Amygdala (tissue), 56 donors: ENCODE results near the gene MNAT1.
A peak's percentile ranks its signal among the peaks of the same experiment; 100 is the strongest.
"Not testable (repeated sequence)": the region's sequence is repeated elsewhere in the genome, so short reads cannot be mapped to it uniquely, and the experiment has no call there.

Experiments
- DNase-seq, 56 donors: peaks; one replicate each; lab custom pipeline; 2025; lab: John Stamatoyannopoulos, UW

The MNAT1 gene

DNA sequence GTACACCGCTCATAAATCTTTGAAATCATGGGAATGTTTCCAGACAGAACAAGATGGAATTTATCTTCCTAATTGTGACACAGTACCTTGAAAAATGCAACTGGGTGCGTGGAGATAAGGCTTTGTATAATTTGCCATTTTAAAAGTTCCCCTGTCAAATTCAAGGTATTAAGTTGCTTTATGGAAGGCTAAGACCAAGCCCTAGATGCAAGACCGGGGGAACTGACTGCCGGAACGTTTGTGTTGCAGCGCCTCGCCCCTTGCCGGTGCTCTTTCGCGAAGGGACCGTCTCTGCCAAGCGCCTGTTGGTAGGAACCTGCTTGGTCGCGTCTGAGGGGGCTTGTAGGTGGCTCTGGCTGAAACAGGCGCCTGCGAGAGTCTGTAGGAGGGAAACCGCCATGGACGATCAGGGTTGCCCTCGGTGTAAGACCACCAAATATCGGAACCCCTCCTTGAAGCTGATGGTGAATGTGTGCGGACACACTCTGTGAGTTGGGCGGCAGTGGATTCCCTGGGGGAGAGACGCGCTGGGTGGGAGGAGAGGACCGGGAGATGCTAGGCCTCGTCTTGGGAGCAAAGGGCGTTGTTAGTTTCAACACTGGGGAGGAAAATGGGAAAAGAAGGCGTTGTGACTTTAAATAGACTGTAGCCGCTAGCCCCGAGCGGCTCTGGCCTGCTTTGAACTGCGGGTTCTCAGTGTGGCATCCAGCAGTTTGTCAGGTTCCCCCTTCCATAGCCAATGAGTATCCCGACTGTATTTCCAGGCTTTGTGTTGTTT, at the start of gene MNAT1:
Gene MNAT1 (plus strand): TSS at position 297 of the 778 bp plus-strand sequence. CDS start 102 bp downstream, at position 399.
- peak in 55 of 56 donors; percentile 17 to 87 (median 71) for DNase-seq

DNA sequence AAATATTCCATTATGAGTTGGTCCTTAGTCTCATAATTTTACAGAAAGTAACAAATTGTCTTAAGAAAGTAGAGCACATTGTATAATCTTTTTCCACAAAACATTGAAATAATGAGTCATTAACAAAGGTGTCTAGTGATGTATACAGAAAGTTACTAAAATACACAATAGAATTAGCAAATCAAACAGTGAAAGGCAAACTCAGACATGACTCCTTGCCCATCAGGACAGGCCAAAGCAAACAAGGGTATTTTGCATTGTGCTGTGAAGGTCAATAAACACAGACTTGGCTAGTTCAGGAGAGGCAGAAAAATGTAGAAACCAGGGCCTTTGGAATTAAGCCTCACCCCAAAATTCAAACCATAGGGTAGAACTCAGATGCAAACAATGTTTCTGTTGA, 47.7 kb upstream of the MNAT1 start:
- no peak for DNase-seq

DNA sequence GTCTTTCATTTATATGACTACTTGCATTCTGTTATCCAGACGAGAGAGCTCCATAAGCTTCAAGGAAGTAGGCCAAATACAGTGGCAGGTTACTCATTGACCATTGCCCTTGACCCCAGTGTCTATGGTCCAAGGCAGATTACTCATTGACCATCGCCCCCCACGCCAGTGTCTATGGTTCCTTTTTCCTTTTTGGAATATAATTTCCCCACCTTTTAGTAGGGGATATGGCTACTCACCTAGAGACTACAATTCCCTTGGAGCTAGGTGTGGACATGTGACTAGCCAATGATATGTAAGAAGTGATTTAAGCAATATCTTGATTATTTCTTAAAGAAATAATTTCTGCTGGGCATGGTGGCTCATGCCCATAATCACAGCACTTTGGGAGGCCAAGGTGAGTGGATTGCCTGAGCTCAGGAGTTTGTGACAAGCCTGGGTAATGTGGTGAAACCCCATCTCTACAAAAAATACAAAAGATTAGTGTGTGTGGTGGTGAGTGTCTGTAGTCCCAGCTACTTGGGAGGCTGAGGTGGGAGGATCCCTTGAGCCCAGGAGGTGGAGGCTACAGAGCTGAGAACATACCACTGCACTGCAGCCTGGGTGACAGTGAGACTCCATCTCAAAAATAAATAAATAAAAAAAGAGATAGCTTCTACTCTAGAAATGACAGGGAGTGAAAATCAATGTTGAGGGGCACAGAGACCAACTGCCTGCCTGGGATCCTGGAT, 43.0 kb upstream of the MNAT1 start:
- no peak for DNase-seq

DNA sequence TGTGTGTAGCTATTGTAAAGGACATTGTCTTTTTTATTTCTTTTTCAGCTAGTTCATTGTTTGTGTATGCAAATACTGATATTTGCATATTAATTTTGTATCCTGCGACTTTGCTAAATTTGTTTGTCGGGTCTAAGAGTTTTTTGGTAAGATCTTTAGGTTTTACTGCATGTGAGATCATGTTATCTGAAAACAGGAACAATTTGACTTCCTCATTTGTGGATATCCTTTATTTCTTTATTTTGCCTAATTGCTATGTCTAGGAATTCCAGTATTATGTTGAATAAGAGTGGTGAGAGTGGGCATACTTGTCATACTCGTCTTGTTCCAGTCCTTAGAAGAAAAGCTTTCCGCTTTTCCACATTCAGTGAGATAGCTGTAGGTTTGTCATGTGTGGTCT, 39.2 kb upstream of the MNAT1 start:
- DNase-seq, result no peak

DNA sequence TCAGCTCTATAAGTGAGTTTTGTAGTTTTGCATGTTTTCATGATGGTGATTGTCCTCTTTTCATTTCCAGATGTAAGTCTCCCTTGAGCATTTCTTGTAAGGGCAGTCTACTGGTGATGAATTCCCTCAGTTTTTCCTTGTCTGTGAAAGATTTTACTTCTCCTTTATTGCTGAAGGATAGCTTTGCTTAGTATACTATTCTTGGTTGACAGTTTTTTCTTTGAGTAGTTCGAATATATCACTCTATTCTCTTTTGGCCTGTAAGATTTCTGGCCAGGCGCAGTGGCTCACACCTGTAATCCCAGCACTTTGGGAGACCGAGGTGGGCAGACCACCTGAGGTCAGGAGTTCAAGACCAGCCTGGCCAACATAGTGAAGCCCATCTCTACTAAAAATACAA, 34.0 kb upstream of the MNAT1 start:
- DNase-seq, result no peak

DNA sequence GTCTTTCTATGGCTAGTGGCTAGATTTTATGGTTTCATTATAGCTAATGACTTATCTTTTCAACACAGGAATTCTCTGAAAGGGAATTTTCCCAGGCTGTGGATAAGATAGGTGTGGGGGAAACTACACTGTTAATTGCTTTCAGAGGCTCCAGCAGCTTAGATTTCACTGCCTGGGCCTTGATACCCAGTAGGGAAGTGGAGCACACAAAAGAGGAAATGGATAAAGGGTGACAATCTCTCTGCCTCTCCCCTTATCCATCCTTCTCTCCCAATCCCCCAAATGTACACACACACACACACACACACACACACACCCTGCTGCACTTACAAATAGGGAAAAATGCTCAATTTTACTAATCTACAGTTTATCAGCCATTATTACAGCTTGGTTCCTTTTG, 29.5 kb upstream of the MNAT1 start:
- no peak for DNase-seq

DNA sequence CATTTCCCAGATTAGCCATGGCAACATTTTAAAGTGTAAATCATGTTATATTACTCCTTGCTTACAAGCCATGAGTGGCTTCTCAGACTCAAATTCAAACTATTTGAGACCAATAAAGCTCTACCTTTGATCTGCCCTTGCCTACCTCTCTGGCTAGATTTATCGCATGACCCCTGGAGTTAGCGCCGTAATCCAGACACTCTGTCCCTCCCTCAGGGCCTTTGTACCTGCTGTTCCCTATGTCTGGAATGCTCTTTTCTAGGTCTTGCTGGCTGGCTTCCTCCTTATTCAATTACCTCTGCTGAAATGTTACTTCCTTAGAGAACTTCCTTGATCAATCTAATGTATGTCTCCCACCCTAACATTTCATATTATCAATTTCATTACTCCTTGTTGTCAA, 26.7 kb upstream of the MNAT1 start:
- DNase-seq, result no peak

DNA sequence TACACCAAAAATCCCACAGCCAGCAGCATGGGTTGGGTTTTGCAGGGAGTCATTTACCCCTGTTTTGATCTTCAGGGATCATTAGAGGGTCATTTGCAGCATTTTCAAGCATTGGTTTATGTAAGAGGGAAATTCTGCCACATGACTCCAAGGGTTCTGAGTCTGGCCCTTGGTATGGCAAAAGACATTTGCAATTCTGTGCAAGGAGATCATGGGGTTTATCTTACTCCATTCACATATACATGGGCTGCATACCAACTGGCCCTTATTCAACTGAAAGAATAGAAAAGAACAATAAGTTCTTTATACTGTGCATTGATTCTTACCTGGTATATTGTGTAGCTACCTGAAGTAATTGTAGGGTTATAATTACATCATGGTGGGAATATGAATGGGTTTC, 24.1 kb upstream of the MNAT1 start:
- no peak for DNase-seq

DNA sequence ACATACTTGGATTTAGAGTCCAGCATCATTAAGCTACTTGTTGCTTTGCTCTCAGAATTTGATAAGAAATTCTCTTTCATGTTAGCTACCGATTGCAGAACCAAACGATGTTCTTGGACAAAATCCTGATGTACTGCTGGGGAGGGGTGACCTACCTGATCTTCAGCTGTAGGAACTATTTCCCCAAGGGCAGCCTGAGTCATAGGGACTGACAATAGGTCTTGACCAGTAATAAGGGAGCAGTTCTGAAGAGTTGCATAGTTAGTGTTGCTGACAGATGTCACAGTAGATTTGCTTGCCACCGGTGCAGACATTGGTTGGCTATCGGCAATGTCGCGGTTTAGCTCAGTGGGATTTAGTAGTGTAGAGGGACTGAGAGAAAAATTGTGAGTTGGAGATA, 21.0 kb upstream of the MNAT1 start:
- DNase-seq, result no peak

DNA sequence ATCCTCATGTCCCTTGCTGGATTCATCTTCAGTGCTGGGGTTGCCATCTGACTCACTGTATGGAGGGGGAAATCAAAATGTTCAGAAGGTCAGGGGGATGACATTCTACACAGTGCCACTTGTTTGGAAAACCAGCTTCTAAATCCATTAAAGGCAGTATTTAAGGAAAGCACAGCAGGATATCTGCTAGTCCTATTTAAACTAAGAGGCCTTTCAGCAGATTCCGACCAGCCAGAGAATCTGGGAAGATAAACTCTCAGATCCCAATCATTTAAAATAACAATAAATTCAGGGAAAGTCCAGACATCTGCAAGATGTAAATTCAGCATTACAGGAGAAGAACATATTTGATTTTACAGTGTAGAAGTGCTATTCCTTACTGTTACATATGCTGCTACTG, 14.2 kb upstream of the MNAT1 start:
- DNase-seq, result no peak

DNA sequence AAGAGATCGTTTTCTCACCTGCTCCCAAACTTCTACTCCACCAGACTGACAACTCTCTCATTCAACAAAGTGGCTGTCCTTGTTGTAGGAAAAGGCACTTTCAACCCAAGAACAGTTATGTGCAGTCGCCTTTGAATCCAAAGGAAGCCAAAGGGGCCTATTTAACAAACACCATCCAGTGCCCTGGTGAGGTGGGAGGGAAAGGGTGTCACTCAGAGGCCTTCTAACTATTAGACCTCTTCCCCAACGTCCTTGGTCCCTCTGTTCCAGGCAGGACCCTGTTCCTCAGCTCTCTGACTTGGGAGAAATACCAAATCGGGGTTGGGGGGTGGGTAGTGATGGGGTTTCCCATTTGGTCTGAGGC, 13.6 kb upstream of the MNAT1 start:
- no peak for DNase-seq

DNA sequence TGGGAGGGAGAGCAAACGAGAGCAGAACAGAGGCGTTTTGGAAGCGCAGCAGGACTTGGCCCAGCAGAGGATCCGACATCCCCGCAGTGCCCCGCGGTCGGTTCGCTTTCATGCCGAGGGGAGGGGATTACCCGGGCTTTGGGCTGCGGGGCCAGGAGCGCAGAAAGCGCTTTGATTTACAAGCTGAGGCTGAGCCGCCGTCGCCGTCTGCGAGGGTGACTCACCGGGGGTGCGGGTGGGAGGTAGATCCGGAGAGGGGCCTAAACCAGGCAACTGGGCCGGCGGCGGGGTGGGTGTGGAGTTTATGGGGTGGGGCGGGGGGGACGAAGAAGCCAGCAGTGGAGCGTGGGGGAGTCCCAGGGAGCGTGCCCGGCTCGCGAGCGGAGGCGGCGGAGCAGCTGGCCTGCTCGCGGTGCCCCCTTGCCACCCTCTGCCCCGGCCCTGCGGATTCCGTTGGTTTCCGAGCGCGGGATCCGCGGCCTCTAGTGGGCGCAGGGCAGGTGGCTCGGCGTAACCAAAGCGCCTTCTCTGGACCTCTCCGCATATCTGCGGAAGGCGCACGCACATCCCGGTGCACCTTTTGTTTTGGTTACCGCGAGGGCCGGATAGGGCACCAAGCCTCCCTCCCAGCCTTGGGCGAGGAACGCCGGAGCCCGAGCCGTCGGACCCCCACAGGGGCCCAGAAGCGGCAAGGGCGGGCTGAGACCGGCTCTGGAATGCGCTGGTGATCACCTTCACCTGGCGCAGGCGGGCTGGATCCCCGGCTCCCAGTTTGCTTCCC, 13.0 kb upstream of the MNAT1 start:
- peak in 10 of 56 donors; percentile 5 to 44 (median 12) for DNase-seq

DNA sequence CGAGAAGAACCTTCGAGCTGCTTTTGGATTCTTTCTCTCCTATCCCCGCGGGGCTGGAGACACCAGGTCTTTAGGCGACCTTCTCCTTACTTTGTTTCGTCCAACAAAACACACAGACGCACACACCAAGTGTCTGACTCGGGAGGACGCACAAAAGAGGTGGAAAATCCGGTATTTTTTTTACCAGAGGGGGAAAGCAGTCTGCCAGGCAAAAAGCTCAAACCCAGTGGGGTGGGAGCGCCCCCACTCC, 12.5 kb upstream of the MNAT1 start:
- DNase-seq, result no peak

DNA sequence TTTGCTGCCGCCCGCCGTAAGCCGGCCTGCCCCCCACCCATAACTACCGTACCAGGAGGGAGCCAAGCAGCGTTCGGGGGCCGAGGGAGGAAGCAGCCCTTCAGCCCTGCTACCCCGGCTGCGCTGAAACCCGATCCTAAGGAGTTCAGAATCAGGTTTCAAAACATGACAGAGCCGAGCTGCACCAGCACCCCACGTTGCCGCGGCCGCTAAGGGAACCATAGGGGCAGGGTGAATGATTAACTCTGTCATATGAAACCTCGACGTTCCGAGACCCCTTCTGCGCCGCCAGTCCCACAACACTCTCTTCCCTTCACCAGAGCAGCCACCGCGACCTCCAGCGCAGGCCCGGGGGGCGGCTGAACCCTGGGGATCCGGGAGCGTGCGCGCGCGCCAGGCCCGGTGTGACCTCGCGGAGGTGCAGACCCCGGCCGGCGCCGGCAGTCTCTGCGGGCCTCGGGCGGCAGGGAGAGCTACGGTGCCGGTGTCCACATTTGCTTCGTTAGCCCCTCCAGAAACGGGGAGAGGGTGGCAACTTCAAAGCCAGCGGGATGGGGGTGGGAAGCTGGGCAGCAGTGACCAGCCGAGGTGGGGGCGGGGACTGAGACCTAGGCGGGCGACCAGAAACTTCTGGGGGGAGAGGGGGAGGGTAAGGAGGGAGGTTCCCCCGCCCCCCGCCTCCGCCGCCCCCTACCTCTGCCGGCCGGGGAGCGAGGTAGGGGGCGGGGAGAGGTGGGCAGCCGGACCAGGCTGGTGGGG, 12.0 kb upstream of the MNAT1 start:
- peak in 5 of 56 donors; percentile 1 to 22 (median 13) for DNase-seq

DNA sequence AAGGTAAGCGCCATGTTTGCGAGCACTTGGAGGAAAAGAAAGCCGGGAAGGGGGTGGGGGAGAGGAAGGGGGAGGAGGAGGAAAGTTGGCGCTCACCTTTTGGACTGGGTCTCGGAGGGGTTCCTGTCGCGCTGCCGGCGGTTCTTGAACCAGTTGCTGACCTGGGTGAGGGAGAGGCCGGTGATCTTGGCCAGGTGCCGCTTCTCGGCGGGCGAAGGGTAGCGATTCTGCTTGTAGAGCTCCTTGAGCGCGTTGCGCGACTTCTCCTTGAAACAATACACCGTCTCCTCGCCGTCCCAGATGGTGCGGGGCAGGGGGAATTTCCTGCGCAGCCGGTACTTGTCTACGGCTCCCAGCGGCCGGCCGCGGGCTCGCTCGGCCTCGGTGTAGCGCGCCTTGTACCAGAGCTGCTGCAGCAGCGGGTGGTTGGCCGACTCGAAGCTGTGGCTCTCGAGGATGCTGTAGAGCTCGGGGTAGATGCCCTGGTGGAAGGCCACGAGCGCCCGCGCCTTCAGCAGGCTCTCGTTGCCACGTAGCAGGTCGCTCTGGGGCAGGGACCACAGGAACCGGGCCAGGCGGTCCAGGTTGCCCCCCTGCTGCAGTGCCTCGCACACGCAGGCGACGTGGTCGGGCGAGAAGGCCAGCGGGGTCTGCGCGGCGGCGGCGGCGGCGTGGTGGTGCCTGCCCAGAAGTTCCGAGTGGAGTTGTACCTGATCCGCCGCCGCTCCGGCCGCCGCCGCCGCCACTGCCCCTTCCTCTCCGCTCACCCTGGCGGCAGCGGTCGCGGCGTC, 11.2 kb upstream of the MNAT1 start:
- peak in 10 of 56 donors; percentile 10 to 38 (median 20) for DNase-seq

DNA sequence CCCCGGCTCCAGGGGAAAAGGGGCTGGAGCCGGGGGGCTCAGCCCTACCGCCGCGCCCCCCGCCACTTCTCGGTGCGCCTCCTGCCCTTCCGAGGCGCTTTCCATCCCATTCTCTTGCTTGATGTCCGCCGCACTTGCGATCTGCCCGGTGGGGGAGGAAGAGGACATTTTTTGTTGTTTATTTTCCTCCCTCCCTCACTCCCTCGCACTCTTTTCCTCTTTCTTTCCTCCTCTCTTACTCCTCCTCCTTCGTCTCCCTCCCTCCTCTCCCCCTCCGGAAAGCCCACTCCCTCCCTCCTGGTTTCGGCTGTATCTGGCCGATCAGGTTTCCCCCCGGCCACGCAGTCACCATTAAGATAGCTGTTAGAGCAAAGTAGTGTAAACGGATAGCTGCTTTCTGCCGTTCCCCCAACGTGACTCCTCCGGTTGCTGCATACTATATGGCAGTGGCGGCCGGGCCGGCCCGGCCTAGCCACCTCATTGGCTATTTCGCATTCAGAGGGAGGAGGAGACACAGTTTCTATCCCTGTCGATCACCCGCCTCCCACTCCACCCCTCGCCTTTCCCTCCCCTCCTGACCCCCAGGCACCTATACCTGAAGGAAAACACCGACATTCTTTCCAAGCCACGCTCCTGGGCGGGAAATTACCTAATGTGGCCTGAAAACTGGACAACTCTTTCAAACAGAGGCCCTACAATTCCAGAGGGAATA, 10.5 kb upstream of the MNAT1 start, which contains the start of gene SIX4:
Gene SIX4 (minus strand): TSS at position 445 of the 712 bp plus-strand sequence. CDS start 277 bp downstream, at position 168.
- peak in 25 of 56 donors; percentile 8 to 47 (median 31) for DNase-seq

DNA sequence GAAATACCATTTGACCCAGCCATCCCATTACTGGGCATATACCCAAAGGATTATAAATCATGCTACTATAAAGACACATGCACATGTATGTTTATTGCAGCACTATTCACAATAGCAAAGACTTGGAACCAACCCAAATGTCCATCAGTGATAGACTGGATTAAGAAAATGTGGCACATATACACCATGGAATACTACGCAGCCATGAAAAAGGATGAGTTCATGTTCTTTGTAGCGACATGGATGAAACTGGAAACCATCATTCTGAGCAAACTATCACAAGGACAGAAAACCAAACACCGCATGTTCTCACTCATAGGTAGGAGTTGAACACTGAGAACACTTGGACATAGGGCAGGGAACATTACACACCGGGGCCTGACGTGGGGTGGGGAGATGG, 3.3 kb upstream of the MNAT1 start:
- not testable (repeated sequence) for DNase-seq

DNA sequence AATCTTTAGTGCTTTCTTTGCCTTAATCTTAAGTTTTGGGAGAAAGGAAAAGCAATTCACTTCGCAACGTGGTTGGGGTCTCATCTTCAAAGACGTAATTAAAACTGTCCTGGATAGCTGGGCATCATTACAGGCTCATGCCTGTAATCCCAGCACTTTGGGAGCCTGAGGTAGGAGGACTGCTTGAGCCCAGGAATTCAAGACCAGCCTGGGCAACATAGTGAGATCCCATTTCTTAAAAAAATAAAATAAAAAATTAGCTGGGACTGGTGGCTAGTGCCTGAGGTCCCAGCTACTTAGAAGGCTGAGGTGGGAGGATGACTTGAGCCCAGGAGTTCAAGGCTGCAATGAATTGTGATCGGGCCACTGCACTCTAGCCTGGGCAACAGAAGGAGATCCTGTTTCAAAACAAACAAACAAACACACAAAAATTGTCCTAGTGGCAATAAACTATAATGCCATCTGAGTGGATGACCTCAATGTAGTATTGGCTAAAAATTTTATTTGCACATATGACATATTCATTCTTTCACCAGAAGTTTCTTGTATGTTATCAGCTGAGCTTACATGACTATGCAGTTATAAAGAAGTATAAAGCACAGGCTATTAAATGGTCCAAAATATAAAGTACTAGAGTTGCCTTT, 1.6 kb upstream of the MNAT1 start:
- no peak for DNase-seq

DNA sequence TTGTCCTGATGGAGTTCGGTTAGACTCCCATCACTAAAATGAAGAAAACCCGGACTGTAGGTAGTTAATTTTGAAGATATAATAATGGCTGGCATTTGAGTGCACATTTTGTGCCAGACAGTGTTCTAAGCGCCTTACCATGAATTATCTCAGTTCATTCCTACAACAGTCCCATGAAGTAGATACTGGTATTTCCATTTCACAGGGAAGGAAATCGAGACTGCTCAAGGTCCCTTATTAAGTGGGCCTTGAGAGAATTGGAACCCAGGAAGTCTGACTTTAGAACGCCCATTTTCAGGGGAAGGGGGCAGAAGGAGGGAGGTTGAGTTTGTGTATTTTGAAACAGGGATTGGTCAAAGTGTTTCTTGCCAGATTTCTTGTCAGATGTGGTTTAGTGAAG, 855 bp downstream of the MNAT1 start:
- DNase-seq, result no peak
